SU-DHL-6 (cell line): ENCODE data around the gene ZNF862.

Source experiments
- EZH2phosphoT487 ChIP-seq: fragments of 200-600 bp; sonication (generic), shearing (Covaris generic); conservative IDR thresholded peaks from 2 replicates; pipeline ENCODE4 v1.6.1; 2018; ENCODE audit warnings: mild to moderate bottlenecking, antibody characterized with exemption, low read length, moderate library complexity, mixed read lengths
- TF ChIP-seq, protein P1 (sequence below): fragments of 200-600 bp; sonication (generic); IDR thresholded peaks from one replicate; pipeline ENCODE4 v1.5.1; 2017; ENCODE audit warnings: antibody characterized with exemption, mild to moderate bottlenecking, low read length, moderate library complexity; ENCODE audit not compliant: insufficient read depth, poor library complexity, severe bottlenecking

GRCh38 chr7:149846436-149847046, 8.4 kb downstream of the ZNF862 start:
- TF ChIP-seq, protein P1, sequence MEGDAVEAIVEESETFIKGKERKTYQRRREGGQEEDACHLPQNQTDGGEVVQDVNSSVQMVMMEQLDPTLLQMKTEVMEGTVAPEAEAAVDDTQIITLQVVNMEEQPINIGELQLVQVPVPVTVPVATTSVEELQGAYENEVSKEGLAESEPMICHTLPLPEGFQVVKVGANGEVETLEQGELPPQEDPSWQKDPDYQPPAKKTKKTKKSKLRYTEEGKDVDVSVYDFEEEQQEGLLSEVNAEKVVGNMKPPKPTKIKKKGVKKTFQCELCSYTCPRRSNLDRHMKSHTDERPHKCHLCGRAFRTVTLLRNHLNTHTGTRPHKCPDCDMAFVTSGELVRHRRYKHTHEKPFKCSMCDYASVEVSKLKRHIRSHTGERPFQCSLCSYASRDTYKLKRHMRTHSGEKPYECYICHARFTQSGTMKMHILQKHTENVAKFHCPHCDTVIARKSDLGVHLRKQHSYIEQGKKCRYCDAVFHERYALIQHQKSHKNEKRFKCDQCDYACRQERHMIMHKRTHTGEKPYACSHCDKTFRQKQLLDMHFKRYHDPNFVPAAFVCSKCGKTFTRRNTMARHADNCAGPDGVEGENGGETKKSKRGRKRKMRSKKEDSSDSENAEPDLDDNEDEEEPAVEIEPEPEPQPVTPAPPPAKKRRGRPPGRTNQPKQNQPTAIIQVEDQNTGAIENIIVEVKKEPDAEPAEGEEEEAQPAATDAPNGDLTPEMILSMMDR = no peak
- no peak for TF ChIP-seq EZH2phosphoT487
